HEK293T (cell line): ENCODE results near the gene NDUFC2.

ENCODE experiments used
- CTCF ChIA-PET: fragments of 350-600 bp; formaldehyde crosslinking; extraction: SDS; loops from one replicate; lab custom pipeline; 2021; ENCODE audit warnings: antibody characterized with exemption, inconsistent platforms; lab: Yijun Ruan, JAX
- POLR2A ChIA-PET: fragments of 350-600 bp; formaldehyde crosslinking; extraction: SDS; loops from one replicate; lab custom pipeline; 2020; ENCODE audit warnings: antibody characterized with exemption, inconsistent platforms; lab: Yijun Ruan, JAX
- DNase-seq: peaks from one replicate; pipeline ENCODE4 v3.0.0; 2012; ENCODE audit warnings: mixed read lengths; ENCODE audit errors: extremely low spot score
- ARNT ChIP-seq: fragments of 450-650 bp; IDR thresholded peaks from 2 replicates; pipeline ENCODE4 v1.6.1; 2017; ENCODE audit warnings: mild to moderate bottlenecking
- BHLHE40 ChIP-seq: fragments of 450-650 bp; IDR thresholded peaks from 2 replicates; pipeline ENCODE4 v1.6.1; 2016; ENCODE audit warnings: mild to moderate bottlenecking, moderate library complexity, borderline replicate concordance
- CTBP1 ChIP-seq: fragments of 450-650 bp; IDR thresholded peaks from 2 replicates; pipeline ENCODE4 v1.6.1; 2016; ENCODE audit warnings: borderline replicate concordance
- ELF4 ChIP-seq: fragments of 450-650 bp; IDR thresholded peaks from 2 replicates; pipeline ENCODE4 v1.6.1; 2017; ENCODE audit warnings: antibody characterized with exemption
- FOXA1 ChIP-seq: fragments of 450-650 bp; IDR thresholded peaks from 2 replicates; pipeline ENCODE4 v1.6.1; 2016; ENCODE audit warnings: mild to moderate bottlenecking
- FOXK2 ChIP-seq: fragments of 450-650 bp; IDR thresholded peaks from 2 replicates; pipeline ENCODE4 v1.6.1; 2016; ENCODE audit warnings: mild to moderate bottlenecking
- FOXM1 ChIP-seq: fragments of 450-650 bp; IDR thresholded peaks from 2 replicates; pipeline ENCODE4 v1.6.1; 2017; ENCODE audit warnings: mild to moderate bottlenecking, borderline replicate concordance
- HDGF ChIP-seq: fragments of 450-650 bp; IDR thresholded peaks from 2 replicates; pipeline ENCODE4 v1.6.1; 2017; ENCODE audit warnings: antibody characterized with exemption, borderline replicate concordance
- L3MBTL2 ChIP-seq: fragments of 450-650 bp; conservative IDR thresholded peaks from 2 replicates; pipeline ENCODE4 v1.6.1; 2016; ENCODE audit warnings: mild to moderate bottlenecking
- LEF1 ChIP-seq: fragments of 450-650 bp; IDR thresholded peaks from 2 replicates; pipeline ENCODE4 v1.6.1; 2017; ENCODE audit warnings: mild to moderate bottlenecking, borderline replicate concordance
- NFRKB ChIP-seq: fragments of 450-650 bp; IDR thresholded peaks from 2 replicates; pipeline ENCODE4 v1.6.1; 2016; ENCODE audit warnings: mild to moderate bottlenecking, moderate library complexity
- SP1 ChIP-seq: fragments of 450-650 bp; IDR thresholded peaks from 2 replicates; pipeline ENCODE4 v1.6.1; 2017
- SUZ12 ChIP-seq: fragments of 450-650 bp; IDR thresholded peaks from 2 replicates; pipeline ENCODE4 v1.6.1; 2016; ENCODE audit warnings: mild to moderate bottlenecking
- TARDBP ChIP-seq: fragments of 450-650 bp; IDR thresholded peaks from 2 replicates; pipeline ENCODE4 v1.6.1; 2016
- ZNF384 ChIP-seq: fragments of 450-650 bp; IDR thresholded peaks from 2 replicates; pipeline ENCODE4 v1.6.1; 2016
- TF ChIP-seq, protein P1 (sequence below): fragments of 450-650 bp; IDR thresholded peaks from 2 replicates; pipeline ENCODE4 v1.6.1; 2016

The NDUFC2 gene

DNA sequence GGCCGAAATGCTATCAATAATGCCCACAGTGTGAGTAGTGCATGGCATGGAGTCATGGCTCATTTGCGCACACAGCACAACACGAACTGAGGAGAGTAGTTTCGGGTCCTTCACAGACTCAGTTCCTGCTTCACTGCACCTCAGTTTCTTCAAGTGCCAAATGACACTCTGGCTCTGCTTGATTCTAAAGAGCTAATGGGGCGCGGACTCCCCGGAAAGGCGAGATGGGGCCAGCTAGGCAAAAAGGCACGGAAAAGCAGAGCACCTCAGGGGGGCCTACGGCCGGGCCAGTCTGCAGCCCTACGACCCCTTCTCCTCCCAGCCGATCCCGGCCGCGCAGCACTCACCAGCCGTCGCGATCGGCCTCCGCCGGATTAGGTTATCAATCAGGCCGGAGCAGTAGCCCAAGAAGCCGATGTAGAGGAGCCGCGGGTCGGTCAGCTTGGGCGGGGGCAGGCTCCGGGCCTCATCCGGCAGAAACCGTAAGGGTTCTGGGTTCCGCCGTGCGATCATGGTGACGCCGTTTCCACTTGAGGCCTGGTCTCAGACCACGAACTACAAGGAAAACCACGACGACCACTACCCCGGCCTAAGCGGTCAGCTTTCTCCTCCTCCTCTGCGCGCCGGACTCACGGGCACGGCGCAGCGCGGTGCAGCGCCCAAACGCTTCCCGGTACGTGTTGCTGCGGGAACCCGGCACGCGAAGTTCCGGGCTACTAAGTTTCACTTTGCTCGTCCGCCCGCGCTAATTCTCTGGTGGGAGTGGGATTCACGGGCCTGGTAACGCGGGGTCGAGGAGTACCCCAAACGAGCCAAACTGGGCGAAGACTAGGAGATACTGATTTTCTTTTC, at the start of gene NDUFC2:
TSS of gene NDUFC2 (minus strand) at position 631 of the 852 bp plus-strand sequence. CDS start at position 513, 118 bp downstream.
- POLR2A ChIA-PET = interaction anchor here (0.6 to 2.4 kb wide), 8 partner anchors 18 to 109 kb away, joined by 3 to 9 read pairs (median 4); partner anchors contain the start of genes ALG8, INTS4, KCTD21 and USP35
- CTCF ChIA-PET = interaction anchor here (0.9 kb wide), 1 partner anchor 34 kb away, joined by 3 read pairs; no protein-coding TSS in a partner anchor
- DNase-seq = peak; percentile 83
- no peak for TF ChIP-seq HDGF
- TF ChIP-seq ZNF384 = no peak
- TF ChIP-seq CTBP1 = peak; percentile 70; the same call in 1 of the 2 replicates
- no peak for TF ChIP-seq NFRKB
- 0 out of 2 replicates have a peak, but pooled peaks have one; percentile 57 for TF ChIP-seq TARDBP
- TF ChIP-seq L3MBTL2 = peak; percentile 87

- no peak for TF ChIP-seq FOXK2
- TF ChIP-seq BHLHE40 = no peak
- TF ChIP-seq FOXM1 = no peak
- no peak for DNase-seq
- ChIA-PET CTCF (no interaction called here), POLR2A (no interaction called here)
These were observed 47.7 kb upstream of the NDUFC2 start for GRCh38 chr11:78127403-78127802.

DNA sequence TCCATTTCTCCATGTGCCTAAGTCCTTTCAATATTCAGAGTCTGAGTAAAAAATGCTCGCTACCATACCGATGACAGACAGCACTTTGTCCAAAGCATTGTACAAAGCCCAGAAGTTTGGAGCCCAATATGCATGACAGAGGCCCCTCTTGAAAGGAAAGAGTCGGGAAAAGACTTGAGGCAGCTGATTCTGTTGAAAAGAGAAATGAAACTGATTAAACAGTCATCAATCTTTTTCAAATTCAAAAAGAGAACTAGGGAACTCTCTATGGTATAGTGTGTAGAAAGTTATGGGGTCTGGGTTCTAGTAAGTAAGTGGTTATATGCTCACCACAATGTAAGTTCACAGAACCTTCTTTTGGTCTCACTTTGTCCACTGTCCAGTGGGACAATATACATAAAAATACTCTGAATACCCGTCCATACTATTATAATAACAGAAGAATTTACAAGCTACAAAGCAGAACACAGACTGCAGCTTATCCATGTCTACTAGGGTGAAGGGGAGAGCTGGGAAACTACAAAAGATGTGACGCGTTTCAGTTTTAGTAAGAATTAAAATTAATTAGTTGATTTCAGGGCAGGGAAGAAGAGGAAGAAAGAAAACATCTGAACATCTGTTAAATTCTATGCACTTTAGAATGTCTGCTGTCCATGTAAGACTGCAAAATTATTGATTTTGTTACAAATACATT, 33.1 kb upstream of the NDUFC2 start:
- CTCF ChIA-PET = no interaction called here
- POLR2A ChIA-PET = no interaction called here
- no peak for TF ChIP-seq ARNT
- no peak for TF ChIP-seq FOXA1
- DNase-seq = no peak

DNA sequence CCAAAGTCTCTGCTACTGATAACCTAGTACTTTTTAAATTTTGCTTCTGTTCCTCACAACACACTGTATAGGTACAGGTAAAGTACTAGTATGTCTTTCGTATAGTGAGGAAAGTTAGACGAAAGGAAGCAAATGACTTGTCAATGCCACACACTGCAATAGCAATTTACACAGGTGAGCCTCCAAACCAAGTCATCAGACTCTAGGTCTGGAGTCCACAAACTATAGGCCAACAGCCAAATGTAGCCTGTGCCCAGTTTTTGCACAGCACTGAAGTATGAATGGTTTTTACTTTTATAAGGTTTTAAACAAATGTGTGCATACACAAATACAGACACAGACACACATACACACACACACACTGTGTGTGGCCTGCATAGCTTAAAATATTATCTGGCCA, 31.6 kb upstream of the NDUFC2 start:
- ChIA-PET POLR2A (no interaction called here), CTCF (no interaction called here)
- no peak for DNase-seq
- TF ChIP-seq ELF4 (no peak), BHLHE40 (no peak), NFRKB (no peak), ZNF384 (no peak), CTBP1 (no peak), HDGF (no peak), LEF1 (no peak), L3MBTL2 (no peak), SP1 (no peak), TARDBP (no peak), FOXA1 (no peak), FOXK2 (no peak), FOXM1 (no peak), ARNT (no peak), SUZ12 (no peak)
- TF ChIP-seq, protein P1, sequence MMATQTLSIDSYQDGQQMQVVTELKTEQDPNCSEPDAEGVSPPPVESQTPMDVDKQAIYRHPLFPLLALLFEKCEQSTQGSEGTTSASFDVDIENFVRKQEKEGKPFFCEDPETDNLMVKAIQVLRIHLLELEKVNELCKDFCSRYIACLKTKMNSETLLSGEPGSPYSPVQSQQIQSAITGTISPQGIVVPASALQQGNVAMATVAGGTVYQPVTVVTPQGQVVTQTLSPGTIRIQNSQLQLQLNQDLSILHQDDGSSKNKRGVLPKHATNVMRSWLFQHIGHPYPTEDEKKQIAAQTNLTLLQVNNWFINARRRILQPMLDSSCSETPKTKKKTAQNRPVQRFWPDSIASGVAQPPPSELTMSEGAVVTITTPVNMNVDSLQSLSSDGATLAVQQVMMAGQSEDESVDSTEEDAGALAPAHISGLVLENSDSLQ = no peak

GRCh38 chr11:78110830-78111229, 31.2 kb upstream of the NDUFC2 start:
- CTCF ChIA-PET = no interaction called here
- TF ChIP-seq NFRKB (no peak), HDGF (no peak), ZNF384 (no peak), BHLHE40 (no peak), TARDBP (no peak), CTBP1 (no peak), SP1 (no peak), L3MBTL2 (no peak), FOXK2 (no peak), ELF4 (no peak), ARNT (no peak)
- TF ChIP-seq, protein P1 = no peak
- DNase-seq = no peak
- POLR2A ChIA-PET = no interaction called here

- ChIA-PET POLR2A (no interaction called here), CTCF (no interaction called here)
- TF ChIP-seq BHLHE40 = no peak
- no peak for TF ChIP-seq FOXK2
- no peak for TF ChIP-seq FOXM1
- no peak for TF ChIP-seq SUZ12
- TF ChIP-seq NFRKB = no peak
- no peak for TF ChIP-seq FOXA1
- TF ChIP-seq L3MBTL2 = no peak
- no peak for TF ChIP-seq LEF1
- no peak for TF ChIP-seq ARNT
- no peak for TF ChIP-seq TARDBP
- TF ChIP-seq SP1 = no peak
- no peak for TF ChIP-seq ZNF384
- TF ChIP-seq ELF4 = no peak
- TF ChIP-seq HDGF = no peak
- TF ChIP-seq CTBP1 = no peak
- DNase-seq = no peak
These were observed 30.7 kb upstream of the NDUFC2 start for GRCh38 chr11:78110351-78110750.
